EH (cell line): ENCODE measurements around the gene ARL4A.
A peak's percentile ranks its signal among the peaks of the same experiment; 100 is the strongest.

Experiments
- DNase-seq: peaks from one replicate; pipeline ENCODE4 v3.0.0-alpha.2; 2015; ENCODE audit warnings: low read depth

Gene ARL4A

DNA sequence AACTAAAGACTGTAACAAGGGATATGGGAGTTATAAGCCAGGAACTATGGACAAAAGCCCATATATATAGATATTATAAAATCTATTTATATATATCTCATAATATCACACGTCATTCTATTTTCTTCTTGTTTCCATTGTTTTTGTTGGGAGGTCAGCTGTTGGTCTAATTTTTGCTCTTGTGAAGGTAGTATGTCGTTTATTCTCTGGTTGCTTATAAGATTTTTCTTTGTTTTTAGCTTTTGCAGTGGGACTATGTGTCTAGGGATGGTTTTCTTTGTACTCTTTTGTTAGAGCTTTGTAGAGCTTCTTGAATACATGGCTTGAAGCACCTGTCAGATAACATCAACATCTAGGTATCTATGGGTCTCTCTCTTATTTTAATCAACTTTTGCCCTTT lies 14.0 kb downstream of the ARL4A start:
- DNase-seq = no peak

DNA sequence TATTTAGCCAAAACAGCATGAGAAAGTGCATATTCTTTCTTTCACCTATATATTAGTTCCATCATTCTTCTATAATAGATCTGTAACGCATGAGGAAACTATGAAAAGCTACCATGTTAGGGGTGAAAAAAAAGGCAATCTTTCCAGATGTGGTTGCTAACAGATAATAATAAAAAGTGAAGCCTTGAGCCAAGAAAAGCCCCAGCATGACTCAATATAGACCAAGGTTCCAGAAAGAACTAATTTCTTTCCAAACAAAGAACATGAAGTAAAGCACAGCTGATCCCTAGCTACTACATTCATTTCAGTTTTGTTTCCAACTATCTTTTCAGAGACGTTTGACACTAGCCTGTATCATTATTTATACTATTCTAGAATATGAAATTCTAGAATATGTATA lies 16.4 kb downstream of the ARL4A start:
- DNase-seq = no peak

DNA sequence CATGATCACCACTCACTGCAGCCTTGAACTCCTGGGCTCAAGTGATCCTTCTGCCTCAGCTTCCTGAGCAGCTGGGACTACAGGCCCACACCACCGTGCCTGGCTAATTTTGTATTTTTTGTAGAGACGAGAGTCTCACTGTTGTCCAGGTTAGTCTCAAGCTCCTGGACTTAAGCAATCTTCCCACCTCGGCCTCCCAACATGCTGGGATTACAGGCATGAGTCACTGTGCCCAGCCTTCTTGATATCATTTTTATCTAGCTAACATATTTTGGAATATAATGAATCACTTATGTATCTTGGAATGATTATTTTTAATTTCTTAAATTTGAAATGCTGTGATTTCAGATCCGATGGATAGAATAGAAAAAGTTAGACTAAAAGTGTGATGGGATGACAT lies 18.4 kb downstream of the ARL4A start:
- DNase-seq = no peak

DNA sequence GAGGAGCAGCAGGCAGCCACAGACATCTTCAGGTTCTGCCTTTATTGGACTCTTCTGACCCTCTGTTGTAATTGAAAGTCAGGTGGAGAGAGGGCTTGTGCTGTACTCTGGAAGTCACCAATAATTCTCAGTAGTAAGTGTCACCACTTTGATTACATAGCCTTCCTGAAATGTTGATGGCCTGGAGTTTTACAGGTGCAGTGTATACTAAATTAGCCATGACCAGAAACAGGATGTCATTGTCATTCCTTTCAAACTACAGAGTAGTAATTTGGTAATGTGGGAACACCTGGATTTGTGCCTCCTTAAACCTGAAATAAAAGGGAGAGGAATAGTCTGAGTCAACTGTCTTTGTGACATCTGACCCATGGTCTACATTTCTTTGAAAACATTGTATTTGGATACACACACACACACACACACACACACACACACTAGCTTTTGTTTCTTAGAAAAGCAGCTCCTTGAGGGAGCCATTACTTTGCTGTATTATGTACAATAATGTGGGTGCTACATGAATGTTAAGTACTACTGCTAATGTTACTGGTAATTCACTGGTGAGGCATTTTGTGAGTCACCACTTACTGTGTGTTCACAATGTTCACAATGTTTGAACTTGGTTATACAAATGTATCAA lies 19.6 kb downstream of the ARL4A start:
- DNase-seq = peak; percentile 54

DNA sequence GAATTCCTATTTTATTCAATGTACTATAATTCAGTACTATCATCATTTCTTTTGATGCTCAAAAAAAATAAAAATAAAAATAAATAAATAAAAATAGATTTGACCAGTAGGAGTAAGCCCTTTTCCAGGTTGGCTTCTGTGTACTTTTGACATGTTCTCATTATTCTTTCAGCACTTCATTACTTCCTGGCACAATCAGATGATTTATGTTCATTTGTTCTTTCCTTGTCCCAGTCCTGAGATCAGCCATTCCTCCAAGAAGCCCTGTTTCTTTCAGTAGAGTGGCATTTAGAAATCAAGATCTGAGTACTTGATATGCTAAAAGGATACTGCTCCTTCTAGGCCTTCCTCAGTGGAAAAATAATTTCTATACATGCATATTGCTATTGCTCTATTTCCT lies 20.9 kb downstream of the ARL4A start:
- DNase-seq = no peak

DNA sequence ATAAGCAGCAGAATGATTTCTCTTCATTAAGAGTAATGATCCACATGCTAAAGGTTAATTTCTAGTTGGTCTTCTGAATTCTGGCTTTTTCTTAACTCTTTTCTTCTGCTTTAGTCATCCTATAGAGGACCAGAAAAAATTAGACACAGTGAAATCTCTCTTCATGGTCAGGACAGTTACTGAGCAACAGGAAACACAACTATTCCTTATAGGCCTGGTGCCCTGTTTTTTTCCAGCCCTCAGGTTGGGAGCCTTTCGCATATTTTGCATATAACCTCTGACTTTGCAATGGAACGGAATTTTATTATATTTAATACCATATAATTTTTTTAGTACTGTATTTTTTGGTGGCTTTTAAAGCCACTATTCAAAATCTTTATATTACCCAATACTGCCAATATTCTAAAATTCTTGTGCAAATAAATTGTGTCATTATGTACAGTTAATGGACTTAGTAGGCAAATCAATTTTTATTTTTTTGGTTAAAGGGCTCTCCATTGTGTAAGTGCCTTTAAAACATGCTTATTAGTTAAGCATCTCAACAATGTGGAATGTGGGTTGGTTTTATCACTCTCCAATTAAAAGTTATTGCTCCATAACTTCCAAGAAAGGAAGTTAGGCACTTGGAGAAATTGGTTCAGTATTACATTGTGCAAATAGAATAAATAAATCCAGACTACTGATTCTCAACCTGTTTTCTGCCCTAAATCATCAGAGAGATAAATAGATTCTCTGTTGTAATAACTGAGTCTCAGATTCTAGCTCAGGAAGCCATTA lies 22.5 kb downstream of the ARL4A start:
- peak; percentile 87 for DNase-seq

DNA sequence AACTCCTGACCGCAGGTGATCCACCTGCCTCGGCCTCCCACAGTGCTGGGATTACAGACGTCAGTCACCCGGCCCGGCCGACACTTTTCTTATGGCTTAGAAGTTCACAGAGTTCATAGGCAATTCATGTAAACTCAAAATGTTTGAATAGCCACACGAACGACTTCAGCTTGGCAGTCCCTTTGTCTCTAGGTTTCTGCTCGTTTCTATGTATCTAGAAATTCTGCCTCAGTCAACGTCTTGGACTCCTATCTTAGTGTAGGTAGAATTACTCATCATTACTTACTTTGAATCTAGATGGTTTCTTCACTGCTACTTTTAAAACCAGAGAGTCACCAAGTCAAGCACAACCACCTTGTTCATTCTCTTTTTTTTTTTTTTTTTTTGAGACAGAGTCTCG lies 23.7 kb downstream of the ARL4A start:
- DNase-seq = no peak

DNA sequence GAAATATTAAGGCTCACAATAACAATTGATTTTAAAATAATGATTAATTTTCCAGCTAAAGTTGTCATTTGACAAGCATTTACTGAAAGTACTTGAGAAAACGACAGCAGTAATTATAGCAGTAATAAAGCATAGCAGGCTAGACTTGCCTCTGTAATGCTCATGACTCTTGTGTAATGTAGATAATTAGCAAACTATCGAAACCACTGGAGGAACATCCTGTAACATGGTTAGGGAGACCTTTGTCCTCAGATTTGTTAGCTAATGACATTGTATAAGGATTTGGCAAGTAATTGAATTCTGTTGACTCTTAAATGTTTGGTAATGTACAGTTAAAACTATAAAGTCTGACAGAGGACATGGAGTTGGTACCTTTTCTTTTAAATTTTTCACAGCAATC lies 24.8 kb downstream of the ARL4A start:
- peak; percentile 29 for DNase-seq

DNA sequence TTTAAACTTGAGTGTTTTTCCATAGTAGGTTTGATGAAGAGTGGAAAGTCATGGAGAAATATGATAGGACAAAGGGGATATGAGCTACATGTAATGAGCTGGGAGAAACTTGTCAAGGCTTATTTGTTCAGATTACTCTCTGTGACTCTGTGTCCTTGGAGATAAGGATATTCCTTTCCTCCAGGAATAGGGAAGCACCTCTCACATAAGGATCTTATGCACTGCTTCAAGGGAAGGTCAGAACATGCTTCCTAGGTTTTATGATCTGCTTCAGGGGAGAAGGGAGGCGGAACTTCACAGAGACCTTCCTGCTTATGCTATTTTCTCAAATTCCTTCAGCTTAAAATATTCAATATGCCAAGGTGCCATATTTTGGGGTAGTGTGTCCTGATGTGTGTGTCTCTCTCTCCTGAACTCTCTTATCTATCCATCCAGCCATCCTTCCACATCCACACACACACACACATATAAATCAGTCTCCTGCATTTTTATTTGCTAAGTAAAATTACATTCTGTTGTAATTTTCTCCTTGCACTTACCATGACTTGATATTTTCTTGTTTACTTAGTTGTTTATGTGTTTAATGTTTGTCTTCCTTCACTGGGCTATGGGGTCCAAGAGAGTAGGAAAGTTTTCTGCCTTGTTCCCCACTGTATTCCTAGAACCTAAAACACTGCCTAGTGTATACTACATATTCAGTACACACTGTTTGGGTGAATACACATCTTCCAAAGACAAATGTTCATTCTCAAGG lies 26.4 kb downstream of the ARL4A start:
- no peak for DNase-seq

DNA sequence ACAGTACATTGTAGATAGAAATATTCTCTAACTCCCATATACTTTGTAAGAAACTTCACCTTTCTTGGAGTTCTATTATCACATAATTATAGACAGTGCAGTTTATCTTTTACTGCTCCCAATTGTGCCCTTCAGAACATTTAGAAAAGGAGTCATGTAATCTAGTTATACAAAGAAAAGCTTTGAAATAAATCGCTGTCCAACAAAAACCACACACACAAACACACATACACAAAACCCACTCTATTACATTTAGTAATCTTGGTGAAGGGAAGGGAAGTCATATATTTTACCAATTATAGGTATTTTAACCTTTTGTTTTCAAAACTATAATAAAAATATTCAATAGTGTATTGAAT lies 26.9 kb downstream of the ARL4A start:
- DNase-seq = no peak

DNA sequence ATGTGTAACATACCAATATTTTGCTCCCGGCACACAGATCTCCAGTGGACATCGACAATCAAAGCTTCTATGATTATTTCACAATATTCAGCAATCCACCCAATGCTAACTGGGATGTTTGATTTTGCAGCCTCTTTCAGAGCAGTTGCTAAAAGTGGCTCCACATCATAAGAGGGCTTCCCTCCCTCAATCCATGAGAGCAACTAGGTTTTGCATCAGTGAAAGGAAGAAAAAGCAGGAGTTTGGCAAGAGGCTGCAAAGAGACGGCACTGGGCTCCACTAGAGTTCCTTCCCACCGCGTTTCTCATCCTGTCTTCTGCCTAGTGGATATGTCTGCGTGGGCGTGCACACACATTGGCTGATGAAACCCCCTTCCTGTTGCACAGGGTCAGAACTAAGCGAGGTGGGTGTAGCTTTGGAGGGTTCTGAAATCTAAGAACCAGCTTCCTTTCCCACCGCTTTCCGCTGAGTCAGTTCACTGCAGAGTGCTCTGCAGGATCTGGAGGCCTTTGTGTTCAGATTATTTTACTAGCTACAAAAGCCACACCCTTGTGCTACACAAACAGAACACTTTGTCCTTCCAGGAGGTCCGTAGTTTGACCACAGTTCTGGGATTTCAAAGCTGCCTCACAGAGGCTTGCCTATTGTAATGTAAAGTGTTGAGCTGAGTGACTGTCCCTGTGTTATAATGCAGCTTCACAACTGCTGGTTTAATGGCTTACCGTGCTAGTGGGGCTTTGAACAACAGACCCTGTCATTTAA lies 28.1 kb downstream of the ARL4A start:
- DNase-seq = peak; percentile 83

DNA sequence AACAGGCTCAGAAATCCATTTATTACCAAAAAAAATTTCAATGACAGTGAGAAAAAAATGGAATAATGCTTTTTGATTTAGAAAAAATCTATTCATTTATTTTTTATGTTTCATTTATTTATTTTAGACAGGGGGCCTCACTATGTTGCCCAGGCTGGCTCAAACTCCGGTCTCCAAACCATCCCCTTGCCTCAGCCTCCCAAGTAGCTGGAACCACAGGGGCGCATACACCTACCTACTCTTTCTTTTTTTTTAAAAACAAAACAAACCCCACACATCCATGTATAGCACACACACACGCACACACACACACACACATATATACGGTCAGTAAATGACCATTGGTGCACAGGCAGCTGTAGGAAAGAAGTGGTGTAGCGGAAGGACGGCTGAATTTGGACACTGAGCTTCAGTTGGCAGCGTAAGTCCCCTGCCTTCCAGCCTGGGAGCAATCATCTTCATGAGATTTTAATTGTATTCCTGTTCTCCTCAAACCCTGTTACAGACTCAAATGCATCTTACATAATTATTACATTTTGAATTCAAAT lies 28.8 kb downstream of the ARL4A start:
- DNase-seq = no peak

DNA sequence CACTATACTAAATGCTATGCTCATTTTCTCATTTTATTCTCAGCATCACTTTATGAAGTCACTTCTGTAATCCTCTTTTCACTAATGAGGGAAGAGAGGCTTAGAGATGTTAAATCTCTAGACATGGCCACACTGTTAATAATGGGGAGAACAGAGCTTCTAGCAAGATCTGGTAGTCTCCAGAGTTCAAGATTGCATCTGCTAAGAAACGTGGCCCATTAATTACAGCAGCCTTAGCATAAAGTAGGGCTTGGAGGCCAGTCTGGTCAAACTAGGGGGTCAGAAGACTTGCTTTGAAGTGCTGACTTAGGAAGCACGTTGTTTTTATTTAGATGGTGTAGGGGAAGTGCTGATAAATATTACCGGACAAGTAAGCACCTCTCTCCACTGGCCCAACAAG lies 29.3 kb downstream of the ARL4A start:
- no peak for DNase-seq

DNA sequence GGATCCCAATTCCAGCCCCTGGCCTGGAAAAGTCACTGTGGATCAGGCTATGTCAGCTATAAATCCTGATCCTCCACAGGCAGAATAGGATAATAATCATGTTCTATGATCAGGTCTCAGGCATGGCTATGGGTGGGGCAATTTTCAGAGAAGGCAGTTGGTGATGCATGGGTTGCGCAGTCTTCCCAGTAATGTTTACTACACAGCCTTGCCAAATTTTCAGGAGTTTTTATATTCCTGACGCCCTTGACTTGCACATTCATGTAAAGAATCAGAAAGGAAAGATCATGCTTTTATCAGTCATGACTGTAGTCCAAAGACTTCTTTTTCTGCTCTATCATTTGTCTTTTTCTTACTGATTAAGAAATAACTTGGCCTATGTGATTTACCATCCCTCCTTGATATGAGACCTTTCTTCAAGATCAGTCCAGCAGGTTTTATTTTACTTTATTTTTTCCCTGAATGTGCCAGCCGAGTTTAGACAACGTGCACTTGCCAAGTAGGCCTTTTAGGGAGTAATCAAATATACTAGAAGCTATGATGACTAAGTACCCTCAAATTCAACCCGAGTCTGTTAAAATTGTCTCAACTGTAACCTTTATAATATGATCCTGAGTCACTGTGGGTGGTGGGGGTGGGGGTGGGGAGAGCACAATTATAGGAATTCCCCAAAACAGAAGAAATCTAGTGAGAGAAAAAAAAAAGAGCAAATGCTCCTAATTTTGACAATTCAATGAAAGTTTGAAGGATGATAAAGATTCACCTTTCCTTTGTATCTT lies 31.9 kb downstream of the ARL4A start:
- peak; percentile 82 for DNase-seq

DNA sequence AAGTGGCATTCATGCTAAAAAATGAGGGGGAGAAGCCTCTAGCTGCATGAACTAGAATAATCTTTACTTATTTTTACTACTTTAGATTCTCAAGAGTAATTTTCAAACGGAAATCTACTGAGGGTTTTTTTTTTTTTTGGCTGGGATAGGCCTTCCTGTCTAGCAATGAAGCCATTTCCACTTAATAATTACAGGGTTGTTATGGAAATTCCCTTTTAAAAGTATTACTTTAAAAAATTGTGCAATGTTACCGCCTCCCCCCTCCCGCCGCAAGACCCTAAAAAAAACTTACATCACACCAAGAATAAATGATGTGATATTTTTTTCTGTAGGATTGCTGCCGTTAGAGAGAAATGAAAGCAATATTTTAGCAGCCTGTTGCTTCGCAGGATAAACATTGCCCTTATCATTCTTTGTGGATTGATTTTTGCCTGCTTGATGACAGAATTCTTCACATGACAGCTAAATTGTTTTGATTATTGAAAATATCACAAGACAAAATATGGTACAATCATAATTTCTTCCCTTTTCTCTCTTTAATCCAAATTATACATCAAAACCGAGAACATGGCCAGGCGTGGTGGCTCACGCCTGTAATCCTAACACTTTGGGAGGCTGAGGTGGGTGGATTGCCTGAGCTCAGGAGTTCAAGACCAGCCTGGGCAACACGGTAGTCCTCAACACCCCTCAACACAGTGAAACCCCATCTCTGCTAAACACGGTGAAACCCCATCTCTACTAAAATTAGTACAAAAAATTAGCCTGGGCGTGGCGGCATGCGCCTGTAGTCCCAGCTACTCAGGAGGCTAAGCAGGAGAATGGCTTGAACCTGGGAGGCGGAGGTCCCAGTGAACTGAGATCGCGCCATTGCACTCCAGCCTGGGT lies 32.8 kb downstream of the ARL4A start:
- no peak for DNase-seq

DNA sequence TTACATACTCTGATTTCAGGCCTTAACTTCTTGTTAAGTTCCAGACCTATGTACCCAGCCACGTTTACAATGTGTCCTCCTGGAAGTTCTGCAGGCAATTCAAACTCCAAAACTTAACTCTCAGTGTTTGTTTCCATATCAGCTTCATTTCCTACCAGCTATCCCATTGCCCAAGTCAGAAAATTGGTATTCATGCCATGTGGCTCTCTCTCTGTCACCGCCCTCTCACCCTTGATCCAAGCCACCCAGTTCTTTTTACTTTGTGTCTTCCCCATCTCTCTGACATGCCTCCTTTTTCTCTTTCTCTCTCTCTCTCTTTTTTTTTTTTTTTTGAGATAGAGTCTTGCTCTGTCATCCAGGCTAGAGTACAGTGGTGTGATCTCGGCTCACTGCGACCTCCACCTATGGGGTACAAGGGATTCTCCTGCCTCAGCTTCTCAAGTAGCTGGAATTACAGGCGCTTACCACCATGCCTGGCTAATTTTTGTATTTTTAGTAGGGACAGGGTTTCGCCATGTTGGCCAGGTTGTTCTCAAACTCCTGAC lies 33.9 kb downstream of the ARL4A start:
- no peak for DNase-seq

DNA sequence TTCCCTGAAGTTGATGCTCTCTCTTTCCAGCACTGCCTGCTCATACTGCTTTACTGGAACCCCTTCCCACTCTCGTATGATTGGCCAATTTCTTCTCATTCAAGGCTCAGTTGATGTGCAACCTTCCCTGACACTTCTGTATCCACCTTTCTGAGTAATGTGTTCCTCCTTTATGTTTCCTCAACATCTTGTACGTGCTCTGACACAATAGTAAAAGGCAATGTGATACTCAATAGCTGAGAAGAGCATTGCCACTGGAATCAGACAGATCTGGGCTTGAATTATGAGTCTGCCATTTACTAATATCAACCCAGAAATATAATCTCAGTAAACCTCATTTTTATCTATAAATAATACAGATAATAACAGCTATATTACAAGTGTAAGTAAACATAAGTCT lies 34.7 kb downstream of the ARL4A start:
- DNase-seq = no peak

DNA sequence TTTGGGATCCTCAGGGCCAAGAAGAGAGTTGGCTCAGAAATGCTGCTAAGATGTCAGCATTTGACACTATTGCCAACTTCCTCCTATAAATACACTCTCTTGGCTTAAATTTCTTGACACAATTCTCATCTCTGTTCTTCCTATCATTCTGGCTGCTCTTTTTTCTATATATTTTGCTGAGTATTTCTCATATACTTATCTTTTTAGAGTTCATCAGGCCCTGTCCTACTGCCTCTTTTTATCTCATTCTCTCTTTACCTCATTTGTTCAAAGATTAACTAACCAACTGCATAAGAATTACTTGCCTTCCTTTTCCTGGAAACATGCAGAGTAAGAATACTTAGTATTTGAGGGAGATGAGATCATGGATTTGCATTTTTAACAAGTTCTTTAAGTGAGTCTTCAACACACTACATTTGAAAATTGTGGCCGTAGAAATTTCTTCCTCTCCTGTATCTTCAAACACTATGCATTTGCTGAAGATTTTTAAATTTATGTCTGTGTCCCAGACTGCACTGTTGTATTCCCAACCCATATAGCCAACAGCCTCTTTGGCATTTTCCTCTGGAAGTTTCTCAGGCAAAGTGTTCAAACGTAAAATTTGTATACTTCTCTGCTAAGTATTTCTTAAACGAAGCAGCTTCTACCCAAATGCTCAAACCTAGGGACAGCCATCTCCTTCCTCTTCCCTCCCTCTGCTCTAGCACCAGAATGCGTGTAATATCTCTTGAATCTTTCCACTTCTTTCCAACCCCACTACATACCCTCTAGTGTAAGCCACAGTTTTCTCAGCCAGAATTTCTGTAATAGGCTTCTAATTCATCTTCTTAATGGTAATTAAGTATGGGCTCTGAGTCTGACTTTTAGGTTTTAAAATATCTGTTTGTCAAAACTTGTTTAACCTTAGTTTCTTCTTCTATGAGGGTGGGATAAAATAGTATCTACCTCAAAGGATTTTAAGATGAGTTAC lies 35.5 kb downstream of the ARL4A start:
- DNase-seq = no peak
